SK-N-SH (cell line): Measurements from ENCODE around the gene SIGLEC6. TPM values are rescaled to one million over a fixed set of nuclear protein-coding genes. Genes with fewer than 3 reads are reported as not detected.

ENCODE experiments used
- CTCF ChIA-PET: fragments of 300-600, 350-600 bp; formaldehyde crosslinking; extraction: SDS; loops from one replicate; lab custom pipeline; 2021; lab: Yijun Ruan, JAX
- POLR2A ChIA-PET: fragments of 350-600 bp; sonication (Branson Sonifier 250); formaldehyde crosslinking; extraction: SDS; loops from one replicate; lab custom pipeline; 2020; ENCODE audit warnings: antibody characterized with exemption, inconsistent platforms; lab: Yijun Ruan, JAX
- DNase-seq: peaks from one replicate; pipeline ENCODE4 v3.0.0; 2012
- H2AFZ ChIP-seq: fragments of 200-600 bp; sonication (generic); 2 replicates; pipeline ENCODE4 v1.8.1; 2016; ENCODE audit warnings: antibody characterized with exemption, mild to moderate bottlenecking, low read depth
- H3F3A ChIP-seq: fragments of 200-600 bp; sonication (generic); replicated peaks from 2 replicates; pipeline ENCODE3; 2016; ENCODE audit warnings: antibody characterized with exemption, mild to moderate bottlenecking; ENCODE audit not compliant: insufficient read depth
- H3K27ac ChIP-seq, 2 experiments: fragments of 200-500 bp in 1 of 2; fragments of 200-600 bp in 1 of 2; sonication (Bioruptor generic) in 1 of 2; sonication (generic), shearing (Covaris generic) in 1 of 2; 2 replicates each; pipeline versions ENCODE4 v1.5.1 to v1.6.1; 2014 to 2016; ENCODE audit warnings: low read depth in 2 of 2, inconsistent platforms in 1 of 2, low read length in 1 of 2, mild to moderate bottlenecking in 1 of 2, mixed read lengths in 1 of 2
- H3K27me3 ChIP-seq: fragments of 200-600 bp; sonication (generic), shearing (Covaris generic); 2 replicates; pipeline ENCODE4 v1.6.1; 2016; ENCODE audit warnings: mixed run types; ENCODE audit not compliant: insufficient read depth
- H3K36me3 ChIP-seq, 2 experiments: fragments of 200-500 bp in 1 of 2; fragments of 200-600 bp in 1 of 2; sonication (Bioruptor generic) in 1 of 2; sonication (generic) in 1 of 2; replicated peaks in 1 of 2; 2 replicates each; pipeline versions ENCODE3 to v1.5.1; 2014 to 2016; ENCODE audit warnings: low read length in 1 of 2, mild to moderate bottlenecking in 1 of 2; ENCODE audit not compliant: insufficient read depth in 2 of 2, control insufficient read depth in 1 of 2
- H3K4me1 ChIP-seq, 2 experiments: fragments of 200-500 bp in 1 of 2; fragments of 200-600 bp in 1 of 2; sonication (Bioruptor generic) in 1 of 2; sonication (generic), shearing (Covaris generic) in 1 of 2; 2 replicates each; pipeline versions ENCODE4 v1.5.1 to v1.6.1; 2014 to 2016; ENCODE audit warnings: low read depth in 1 of 2, low read length in 1 of 2, mixed run types in 1 of 2; ENCODE audit not compliant: insufficient read depth in 2 of 2, control insufficient read depth in 1 of 2
- H3K4me2 ChIP-seq: fragments of 200-600 bp; sonication (generic), shearing (Covaris generic); 2 replicates; pipeline ENCODE4 v1.6.1; 2017; ENCODE audit warnings: mixed run types
- H3K4me3 ChIP-seq, 2 experiments: fragments of 200-500 bp in 1 of 2; fragments of 200-600 bp in 1 of 2; sonication (Bioruptor generic) in 1 of 2; sonication (generic), shearing (Covaris generic) in 1 of 2; 2 replicates each; pipeline versions ENCODE4 v1.5.1 to v1.8.1; 2014 to 2016; ENCODE audit warnings: low read depth in 2 of 2, inconsistent platforms in 1 of 2, low read length in 1 of 2, mild to moderate bottlenecking in 1 of 2, mixed read lengths in 1 of 2, moderate library complexity in 1 of 2
- H3K79me2 ChIP-seq: fragments of 200-600 bp; sonication (generic); 2 replicates; pipeline ENCODE4 v1.8.1; 2017; ENCODE audit warnings: mild to moderate bottlenecking; ENCODE audit not compliant: insufficient read depth
- H3K9ac ChIP-seq: fragments of 200-600 bp; sonication (generic); 2 replicates; pipeline ENCODE4 v1.6.1; 2017; ENCODE audit warnings: mixed run types
- H3K9me2 ChIP-seq: fragments of 200-600 bp; sonication (generic); 2 replicates; pipeline ENCODE4 v1.6.1; 2017; ENCODE audit warnings: mixed run types
- H3K9me3 ChIP-seq: fragments of 200-600 bp; sonication (generic); 2 replicates; pipeline ENCODE4 v1.6.1; 2017; ENCODE audit warnings: mixed run types, mild to moderate bottlenecking, moderate library complexity
- H4K20me1 ChIP-seq: fragments of 200-600 bp; sonication (generic); 2 replicates; pipeline ENCODE4 v1.6.1; 2017; ENCODE audit warnings: mild to moderate bottlenecking, mixed run types; ENCODE audit not compliant: insufficient read depth
- CTCF ChIP-seq: fragments of 200-600 bp; sonication (generic); IDR thresholded peaks from 2 replicates; pipeline ENCODE4 v1.6.1; 2017; ENCODE audit warnings: antibody characterized with exemption, mild to moderate bottlenecking, moderate library complexity
- ELF1 ChIP-seq: IDR thresholded peaks from 2 replicates; pipeline ENCODE4 v1.4.0; 2012
- EP300 ChIP-seq, 2 experiments: IDR thresholded peaks; 2 replicates each; pipeline versions ENCODE4 v1.4.0 to v1.6.1; 2012; ENCODE audit warnings: borderline replicate concordance in 1 of 2, low read depth in 1 of 2, low read length in 1 of 2
- EZH2phosphoT487 ChIP-seq: fragments of 200-600 bp; sonication (generic); IDR thresholded peaks from 2 replicates; pipeline ENCODE4 v1.6.1; 2017; ENCODE audit warnings: low read depth, mixed run types, mild to moderate bottlenecking, antibody characterized with exemption, moderate library complexity, borderline replicate concordance
- FOSL2 ChIP-seq: IDR thresholded peaks from 2 replicates; pipeline ENCODE4 v1.4.0; 2012; ENCODE audit warnings: low read depth, mild to moderate bottlenecking, moderate library complexity, borderline replicate concordance
- FOXJ3 ChIP-seq: sonication (generic); formaldehyde crosslinking; IDR thresholded peaks from 2 replicates; pipeline ENCODE4 v1.5.1; 2020; ENCODE audit warnings: mild to moderate bottlenecking, missing genetic modification reagents
- GABPA ChIP-seq: IDR thresholded peaks from 2 replicates; pipeline ENCODE4 v1.4.0; 2012; ENCODE audit warnings: low read depth, mild to moderate bottlenecking
- JUND ChIP-seq: IDR thresholded peaks from 2 replicates; pipeline ENCODE4 v1.4.0; 2012
- MXI1 ChIP-seq: IDR thresholded peaks from 2 replicates; pipeline ENCODE4 v1.6.1; 2012; ENCODE audit warnings: mild to moderate bottlenecking, low read depth, low read length, improper control_type of control experiment
- NFIC ChIP-seq: IDR thresholded peaks from 2 replicates; pipeline ENCODE4 v1.4.0; 2012; ENCODE audit warnings: borderline replicate concordance
- NRF1 ChIP-seq: IDR thresholded peaks from 2 replicates; pipeline ENCODE4 v1.6.1; 2012; ENCODE audit warnings: low read depth, mild to moderate bottlenecking, low read length
- POLR2AphosphoS5 ChIP-seq: IDR thresholded peaks from 2 replicates; pipeline ENCODE4 v1.6.1; 2012; ENCODE audit warnings: low read depth, low read length
- RAD21 ChIP-seq: IDR thresholded peaks from 2 replicates; pipeline ENCODE4 v1.6.1; 2012; ENCODE audit warnings: mild to moderate bottlenecking, low read length
- RFX5 ChIP-seq: IDR thresholded peaks from 2 replicates; pipeline ENCODE4 v1.6.1; 2012; ENCODE audit warnings: mild to moderate bottlenecking, improper control_type of control experiment, low read length
- RXRA ChIP-seq: IDR thresholded peaks from 2 replicates; pipeline ENCODE4 v1.4.0; 2012; ENCODE audit warnings: low read depth, mild to moderate bottlenecking, borderline replicate concordance
- SIN3A ChIP-seq: IDR thresholded peaks from 2 replicates; pipeline ENCODE4 v1.6.1; 2012; ENCODE audit warnings: low read depth, mild to moderate bottlenecking, low read length, moderate library complexity, borderline replicate concordance
- TAF1 ChIP-seq: IDR thresholded peaks from 2 replicates; pipeline ENCODE4 v1.6.1; 2012; ENCODE audit warnings: low read depth, mild to moderate bottlenecking, low read length, moderate library complexity, borderline replicate concordance
- TEAD4 ChIP-seq: IDR thresholded peaks from 2 replicates; pipeline ENCODE4 v1.4.0; 2012; ENCODE audit warnings: mild to moderate bottlenecking, borderline replicate concordance; ENCODE audit not compliant: insufficient read depth
- USF2 ChIP-seq: fragments of 150-350 bp; IDR thresholded peaks from 2 replicates; pipeline ENCODE4 v1.6.1; 2017; ENCODE audit warnings: antibody characterized with exemption, low read length, low read depth, borderline replicate concordance
- ZBTB33 ChIP-seq: IDR thresholded peaks from 2 replicates; pipeline ENCODE4 v1.4.0; 2012; ENCODE audit warnings: low read depth, borderline replicate concordance
- WGBS: methylation state at CpG from one replicate; pipeline ENCODE4 v1.1.6; 2017; ENCODE audit warnings: low lambda C conversion rate; 5-methylcytosine and 5-hydroxymethylcytosine counted together
- polyA plus RNA-seq, 3 experiments: library from polyadenylated mRNA; depleted of rRNA; stranded (reverse); fragments of >200 nt; gene quantifications; 2 replicates each; pipeline ENCODE4 v1.2.3, GENCODE V29; 2012

SIGLEC6 gene
- polyA plus RNA-seq, 1 of the 3 experiments (the other 2 are of a cell fraction), result not detected

- no peaks in the 10 kb centered on the region for H3K36me3 ChIP-seq
- H3K4me2 ChIP-seq, result no peak within 1 kb of the TSS
- POLR2A ChIA-PET, result no interaction called here
- H3K4me3 ChIP-seq, result no peak within 1 kb of the TSS
- H2AFZ ChIP-seq, result no peak within 1 kb of the TSS
- no peaks in the 10 kb centered on the region for H3K9me2 ChIP-seq
- peaks cover 19% of the 10 kb centered on the region; the same call in 1 of the 2 replicates for H3K27me3 ChIP-seq
- H3K4me1 ChIP-seq, result no peaks in the 10 kb centered on the region
- TF ChIP-seq FOXJ3 (CRISPR knock-in tag) (no peak), TAF1 (no peak), USF2 (no peak)
- WGBS, result 8% methylated on average over 14 of the region's 17 CpGs
- no peak within 1 kb of the TSS for H3K27ac ChIP-seq
- H4K20me1 ChIP-seq, result no peaks in the 10 kb centered on the region
- H3K9ac ChIP-seq, result no peak within 1 kb of the TSS
- no peak for DNase-seq
- H3K9me3 ChIP-seq, result no peaks in the 10 kb centered on the region
- CTCF ChIA-PET, result interaction anchor here (0.7 to 2.7 kb wide), 6 partner anchors 37 to 179 kb away, joined by 3 to 7 read pairs (median 3); no protein-coding TSS in a partner anchor
- H3K79me2 ChIP-seq, result no peaks in the 10 kb centered on the region
- no peaks in the 10 kb centered on the region for H3F3A ChIP-seq
These were observed 52.9 kb downstream of the SIGLEC6 start, which contains the start of gene CEACAM18 for GRCh38 chr19:51478381-51479234. Gene CEACAM18, plus strand, starts transcription at chr19:51478539.

GRCh38 chr19:51477344-51477743 is 54.1 kb downstream of the SIGLEC6 start:
- no peaks in the 10 kb centered on the region for H3K36me3 ChIP-seq
- 10% methylated on average over 5 of the region's 5 CpGs for WGBS
- H3K79me2 ChIP-seq, result no peaks in the 10 kb centered on the region
- no peaks in the 10 kb centered on the region for H4K20me1 ChIP-seq
- H2AFZ ChIP-seq, result no peak overlapping the region
- H3K4me1 ChIP-seq, result no peaks in the 10 kb centered on the region
- H3K9ac ChIP-seq, result no peak overlapping the region
- no peak overlapping the region for H3K27ac ChIP-seq
- H3K4me2 ChIP-seq, result no peak overlapping the region
- H3K9me2 ChIP-seq, result no peaks in the 10 kb centered on the region
- H3F3A ChIP-seq, result no peaks in the 10 kb centered on the region
- ChIA-PET POLR2A (no interaction called here), CTCF (interaction anchor here (2.7 kb wide), 1 partner anchor 39 kb away, joined by 7 read pairs; no protein-coding TSS in a partner anchor)
- no peak overlapping the region for H3K4me3 ChIP-seq
- TF ChIP-seq EP300 (IDR thresholded peaks at IDR 0.05; ENCODE audit: borderline replicate concordance in 1 of 2, low read depth in 1 of 2, low read length in 1 of 2) (no peak), NRF1 (no peak), ELF1 (no peak), NFIC (no peak), RAD21 (no peak), POLR2AphosphoS5 (no peak), TEAD4 (no peak), CTCF (no peak), RFX5 (no peak), FOSL2 (no peak), USF2 (no peak), TAF1 (no peak), JUND (no peak), ZBTB33 (no peak), GABPA (no peak), MXI1 (no peak), EZH2phosphoT487 (no peak), SIN3A (no peak), RXRA (no peak)
- DNase-seq, result no peak
- peaks cover 23% of the 10 kb centered on the region; the same call in 1 of the 2 replicates for H3K27me3 ChIP-seq
- no peaks in the 10 kb centered on the region for H3K9me3 ChIP-seq
